GM21529 (cell line): Measurements from ENCODE around the gene OPTN.
A peak's percentile ranks its signal among the peaks of the same experiment; 100 is the strongest.

Experiments
- ATAC-seq: cut with Tn5 transposase; IDR thresholded peaks from one replicate; pipeline ENCODE4 v1.9.1; 2021; ENCODE audit not compliant: unreplicated experiment

The OPTN gene

DNA sequence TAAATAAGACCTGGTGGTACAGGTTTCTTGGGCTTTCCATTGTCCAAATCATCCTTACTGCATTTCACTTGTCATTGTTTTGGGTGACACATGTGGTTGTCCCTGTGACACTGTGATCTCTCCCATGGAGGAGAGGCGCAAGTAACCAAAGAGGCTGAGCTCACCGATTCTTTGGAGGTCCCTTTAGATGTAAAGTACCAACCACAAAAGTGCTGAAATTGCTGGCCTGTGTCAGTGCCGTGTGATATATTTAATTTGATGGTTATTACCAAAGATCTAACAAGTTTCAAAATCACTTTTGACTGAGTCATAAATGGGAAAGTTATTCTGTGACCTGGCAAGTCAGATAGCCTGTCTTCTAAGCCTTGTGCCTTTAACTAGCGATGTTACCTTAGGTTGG is 80.8 kb downstream of the OPTN start:
- ATAC-seq = no peak

DNA sequence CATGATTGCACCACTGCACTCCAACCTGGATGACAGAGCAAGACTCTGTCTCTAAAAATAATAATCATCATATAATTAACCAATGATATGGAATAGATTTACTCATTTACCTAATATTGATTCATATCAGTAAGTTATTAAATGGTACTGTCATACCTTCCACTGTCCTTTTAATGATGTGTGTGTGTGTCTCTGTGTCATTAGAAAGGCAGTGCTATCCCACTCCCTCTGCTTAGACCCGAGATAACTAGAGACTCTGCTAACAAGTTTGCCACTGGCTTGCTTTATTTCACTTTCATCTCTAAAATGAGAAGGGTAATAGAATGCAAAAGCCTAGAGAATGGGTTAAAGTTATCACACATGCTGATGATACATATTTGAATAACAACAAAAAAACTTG is 82.5 kb downstream of the OPTN start:
- no peak for ATAC-seq

DNA sequence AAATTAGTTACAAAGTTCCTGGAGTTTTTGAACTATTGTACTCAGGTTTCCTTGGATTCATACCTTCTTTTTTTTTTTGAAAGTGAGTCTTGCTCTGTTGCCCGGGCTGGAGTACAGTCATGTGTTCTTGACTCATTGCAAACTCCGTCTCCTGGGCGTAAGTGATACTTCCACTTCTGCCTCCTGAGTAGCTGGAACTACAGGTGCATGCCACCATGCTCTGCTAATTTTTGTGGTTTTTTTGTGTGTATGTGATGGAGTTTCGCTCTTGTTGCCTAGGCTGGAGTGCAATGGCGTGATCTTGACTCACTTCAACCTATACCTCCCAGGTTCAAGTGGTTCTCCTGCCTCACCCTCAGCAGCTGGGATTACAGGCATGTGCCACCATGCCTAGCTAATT is 83.7 kb downstream of the OPTN start:
- ATAC-seq = peak; percentile 60

DNA sequence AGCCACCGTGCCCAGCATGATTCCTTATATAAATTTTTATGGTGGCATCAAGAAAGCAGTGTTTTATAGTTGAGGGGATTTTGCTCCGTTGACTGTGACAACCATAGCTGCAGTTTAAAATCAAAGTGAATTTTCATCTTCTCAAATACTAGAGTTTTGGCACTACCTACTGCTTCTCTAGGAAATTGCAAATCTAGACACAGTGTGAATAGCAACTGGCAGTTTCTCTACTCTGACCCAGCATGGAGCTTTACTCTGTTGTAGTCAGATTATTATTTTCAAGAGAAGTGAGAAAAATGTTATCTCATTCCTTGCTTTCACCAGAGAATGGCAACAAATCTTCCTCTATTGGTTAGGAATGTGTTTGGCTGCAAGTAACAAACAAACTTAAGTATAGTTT is 84.3 kb downstream of the OPTN start:
- no peak for ATAC-seq

DNA sequence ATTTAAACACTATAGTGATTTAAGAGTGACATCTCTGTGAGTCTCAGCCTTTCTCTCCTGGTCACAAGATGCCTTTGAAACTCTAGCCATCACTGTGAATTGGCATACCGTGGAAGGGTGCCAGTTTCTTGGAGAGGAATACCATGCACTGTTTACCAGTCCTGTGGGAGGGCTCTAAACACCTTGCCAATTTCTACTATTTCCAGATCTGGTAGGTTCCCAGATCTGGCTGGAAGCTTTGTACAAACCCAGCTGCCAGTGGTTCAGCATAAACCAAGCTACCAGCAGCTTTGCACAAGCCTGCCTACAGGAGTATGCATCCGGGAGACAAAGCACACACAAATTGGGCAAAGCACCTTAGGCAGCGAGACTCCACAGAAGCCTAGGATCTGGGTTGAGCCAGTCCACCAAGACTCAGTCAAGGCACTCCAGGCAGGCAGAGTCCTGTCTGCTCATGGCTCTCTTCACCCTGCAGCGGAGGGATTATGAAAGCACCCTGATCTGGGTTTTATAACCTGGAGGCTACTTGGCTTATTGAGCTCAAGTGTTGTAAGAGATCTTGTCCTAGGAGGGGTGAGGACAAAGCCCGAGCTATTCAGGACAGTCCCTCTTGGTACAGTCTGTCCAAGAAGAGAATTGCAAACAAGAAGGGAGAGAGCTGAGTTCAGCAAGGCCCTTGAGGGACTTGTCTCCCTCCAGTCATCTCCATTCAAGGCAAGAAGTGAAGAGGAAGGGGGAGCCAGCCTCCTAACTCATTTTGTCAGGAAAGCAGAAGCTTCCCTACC is 85.0 kb downstream of the OPTN start:
- no peak for ATAC-seq

DNA sequence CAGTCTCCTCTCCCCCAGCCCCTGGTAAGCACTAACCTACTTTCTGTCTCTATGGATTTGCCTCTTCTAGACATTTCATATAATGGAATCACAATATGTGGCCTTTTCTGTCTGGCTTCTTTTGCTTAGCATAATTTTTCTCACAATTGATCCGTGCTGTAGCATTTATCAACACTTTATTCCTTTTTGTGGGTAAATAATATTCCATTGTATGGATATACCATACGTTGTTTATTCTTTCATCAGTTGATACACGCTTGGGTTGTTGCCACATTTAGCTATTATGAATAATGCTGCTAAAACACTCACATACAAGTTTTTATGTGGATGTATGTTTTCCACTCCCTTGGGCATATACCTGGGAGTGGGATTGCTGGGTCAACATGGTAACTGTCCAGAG is 87.2 kb downstream of the OPTN start:
- no peak for ATAC-seq
